Measurements from ENCODE around the gene MYBBP1A. TPM values are rescaled to one million over a fixed set of nuclear protein-coding genes. Genes with fewer than 3 reads are reported as not detected.

MYBBP1A gene
- total and polyA plus RNA-seq, 9 donors: 12.7 to 71.4 (median 45.5) TPM

DNA sequence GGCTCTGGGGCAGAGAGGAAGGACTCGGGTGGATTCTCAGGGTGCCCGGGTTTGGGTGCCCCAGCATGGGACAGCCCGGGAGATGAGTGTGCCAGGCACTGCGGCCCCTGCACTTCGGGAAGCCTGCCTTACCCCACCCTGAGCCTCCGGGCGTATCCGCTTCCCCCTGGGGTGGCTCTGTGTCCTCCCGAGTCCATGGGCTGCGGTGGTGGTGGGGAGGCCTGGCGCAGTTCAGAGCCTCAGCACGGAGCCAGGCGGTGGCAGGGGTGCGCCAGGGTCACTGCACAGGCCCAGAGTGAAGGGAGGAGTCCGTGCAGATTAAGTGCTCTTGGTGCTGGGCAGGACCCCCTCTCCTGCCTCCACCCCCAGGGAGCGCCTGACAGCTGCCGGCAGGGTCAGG is 20.7 kb downstream of the MYBBP1A start:
- H3K4me3 ChIP-seq: no peak overlapping the region
- no peaks in the 10 kb centered on the region for H3K9me3 ChIP-seq
- peak in 1 of 5 donors; percentile 39 for DNase-seq
- no peak overlapping the region for H3K27ac ChIP-seq
- H3K4me1 ChIP-seq (ENCODE audit: insufficient read depth): peaks cover 14% of the 10 kb centered on the region
- TF ChIP-seq, protein P1, sequence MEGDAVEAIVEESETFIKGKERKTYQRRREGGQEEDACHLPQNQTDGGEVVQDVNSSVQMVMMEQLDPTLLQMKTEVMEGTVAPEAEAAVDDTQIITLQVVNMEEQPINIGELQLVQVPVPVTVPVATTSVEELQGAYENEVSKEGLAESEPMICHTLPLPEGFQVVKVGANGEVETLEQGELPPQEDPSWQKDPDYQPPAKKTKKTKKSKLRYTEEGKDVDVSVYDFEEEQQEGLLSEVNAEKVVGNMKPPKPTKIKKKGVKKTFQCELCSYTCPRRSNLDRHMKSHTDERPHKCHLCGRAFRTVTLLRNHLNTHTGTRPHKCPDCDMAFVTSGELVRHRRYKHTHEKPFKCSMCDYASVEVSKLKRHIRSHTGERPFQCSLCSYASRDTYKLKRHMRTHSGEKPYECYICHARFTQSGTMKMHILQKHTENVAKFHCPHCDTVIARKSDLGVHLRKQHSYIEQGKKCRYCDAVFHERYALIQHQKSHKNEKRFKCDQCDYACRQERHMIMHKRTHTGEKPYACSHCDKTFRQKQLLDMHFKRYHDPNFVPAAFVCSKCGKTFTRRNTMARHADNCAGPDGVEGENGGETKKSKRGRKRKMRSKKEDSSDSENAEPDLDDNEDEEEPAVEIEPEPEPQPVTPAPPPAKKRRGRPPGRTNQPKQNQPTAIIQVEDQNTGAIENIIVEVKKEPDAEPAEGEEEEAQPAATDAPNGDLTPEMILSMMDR (IDR thresholded peaks at IDR 0.05): no peak
- TF ChIP-seq EP300 (IDR thresholded peaks at IDR 0.05): no peak
- TF ChIP-seq POLR2A (IDR thresholded peaks at IDR 0.05): no peak
- intact Hi-C loops (cut with DNase I): no loop called here
- 62 to 76% (median 75%) methylated on average over 14 to 17 of the region's 17 CpGs for WGBS, 3 donors
- no peaks in the 10 kb centered on the region for H3K27me3 ChIP-seq
- H3K36me3 ChIP-seq: no peaks in the 10 kb centered on the region

DNA sequence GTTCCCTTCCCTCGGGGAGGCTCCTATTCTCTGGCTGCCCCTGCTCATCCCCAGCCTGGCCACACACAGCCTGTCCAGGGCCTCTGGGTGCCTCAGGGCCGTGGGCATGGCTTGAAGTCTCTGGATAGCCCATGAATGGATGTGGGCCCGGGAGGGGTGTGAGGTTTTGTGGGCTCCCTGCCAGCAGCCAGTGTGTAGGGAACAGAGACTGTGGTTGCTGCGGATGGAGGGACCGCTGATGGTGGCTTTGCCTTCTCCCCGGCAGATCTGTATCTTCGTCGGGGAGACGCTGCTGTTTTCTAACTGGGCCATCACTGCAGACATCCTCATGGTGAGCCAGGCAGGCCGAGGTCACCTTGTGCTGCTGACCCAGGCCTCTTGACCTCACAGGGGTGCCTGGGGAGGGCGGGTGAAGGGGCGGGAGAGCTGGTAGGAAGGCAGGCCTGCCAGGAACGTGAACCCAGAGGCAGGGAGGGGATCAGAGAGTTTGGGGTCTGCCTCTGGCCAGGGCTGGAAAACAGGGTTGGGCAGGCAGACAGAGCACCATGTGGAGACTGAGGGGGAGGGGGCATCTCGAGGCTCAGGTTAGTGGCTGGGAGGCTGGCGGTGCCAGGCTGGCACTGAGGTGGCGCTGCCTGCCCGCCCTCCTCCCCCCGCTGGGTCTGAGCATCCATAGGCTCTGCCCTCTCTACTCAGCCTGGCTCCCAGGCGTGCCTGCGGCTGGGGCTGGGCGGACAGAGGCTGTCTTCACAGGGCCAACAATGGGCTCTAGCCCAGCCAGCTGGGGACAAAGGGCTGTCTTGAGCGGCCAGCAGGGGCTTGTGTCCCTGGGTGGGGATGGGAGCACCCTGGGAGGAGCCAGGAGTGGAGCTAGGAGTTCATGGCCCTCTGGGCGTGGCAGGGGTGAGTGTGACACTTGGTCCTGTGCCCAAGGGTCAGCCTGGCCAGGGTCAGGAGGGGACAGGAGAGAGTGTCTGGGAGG is 21.4 kb downstream of the MYBBP1A start:
- Histone ChIP-seq H3K4me3 (no peak overlapping the region), H3K27me3 (no peaks in the 10 kb centered on the region), H3K36me3 (no peaks in the 10 kb centered on the region), H3K27ac (no peak overlapping the region), H3K9me3 (no peaks in the 10 kb centered on the region), H3K4me1 (ENCODE audit: insufficient read depth) (peaks cover 14% of the 10 kb centered on the region)
- DNase-seq: peak in 1 of 5 donors; percentile 46
- TF ChIP-seq EP300 (IDR thresholded peaks at IDR 0.05) (no peak), POLR2A (IDR thresholded peaks at IDR 0.05) (no peak)
- TF ChIP-seq, protein P1 (IDR thresholded peaks at IDR 0.05): no peak
- intact Hi-C loops (cut with DNase I): no loop called here
- 65 to 74% (median 68%) methylated on average over 23 of the region's 23 CpGs for WGBS, 3 donors

DNA sequence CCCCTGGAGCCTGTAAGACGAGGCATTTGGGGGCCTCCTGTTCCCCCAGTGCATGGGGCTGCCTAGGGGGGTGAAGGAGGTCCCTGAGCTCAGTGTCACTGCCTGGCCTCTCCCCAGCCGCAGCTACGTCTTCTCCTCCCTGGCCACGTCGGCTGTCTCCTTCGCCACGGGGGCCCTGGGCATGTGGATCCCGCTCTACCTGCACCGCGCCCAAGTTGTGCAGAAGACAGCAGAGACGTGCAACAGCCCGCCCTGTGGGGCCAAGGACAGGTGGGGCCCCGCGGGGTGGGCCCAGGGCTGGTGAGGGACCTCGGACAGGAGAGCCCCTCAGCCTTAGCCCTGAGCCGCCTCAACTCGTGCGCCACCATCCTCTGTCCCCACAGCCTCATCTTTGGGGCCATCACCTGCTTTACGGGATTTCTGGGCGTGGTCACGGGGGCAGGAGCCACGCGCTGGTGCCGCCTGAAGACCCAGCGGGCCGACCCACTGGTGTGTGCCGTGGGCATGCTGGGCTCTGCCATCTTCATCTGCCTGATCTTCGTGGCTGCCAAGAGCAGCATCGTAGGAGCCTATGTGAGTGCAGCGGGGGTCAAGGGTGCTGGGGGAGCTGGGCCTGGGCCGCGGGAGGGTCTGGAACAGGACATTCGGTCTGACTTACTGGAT is 22.2 kb downstream of the MYBBP1A start:
- WGBS, 3 donors: 84 to 93% (median 89%) methylated on average over 28 to 33 of the region's 33 CpGs

More for the DNA sequence above, 22.2 kb downstream of the MYBBP1A start:
- Histone ChIP-seq H3K36me3 (no peaks in the 10 kb centered on the region), H3K9me3 (no peaks in the 10 kb centered on the region), H3K27me3 (no peaks in the 10 kb centered on the region), H3K4me3 (no peak overlapping the region), H3K4me1 (ENCODE audit: insufficient read depth) (peaks cover 13% of the 10 kb centered on the region), H3K27ac (no peak overlapping the region)
- intact Hi-C loops (cut with DNase I): no loop called here
- DNase-seq: no peak
- TF ChIP-seq POLR2A (IDR thresholded peaks at IDR 0.05) (no peak), EP300 (IDR thresholded peaks at IDR 0.05) (no peak)
- TF ChIP-seq, protein P1 (IDR thresholded peaks at IDR 0.05): no peak
